RWPE1 (cell line): ENCODE results near the gene WDFY2.

Experiments used
- CTCF ChIA-PET: fragments of 350-600 bp; sonication (Branson Sonifier 250); formaldehyde crosslinking; extraction: SDS; loops from one replicate; lab custom pipeline; 2021; lab: Yijun Ruan, JAX
- POLR2A ChIA-PET: fragments of 400-600 bp; formaldehyde crosslinking; extraction: SDS; loops from one replicate; lab custom pipeline; 2020; ENCODE audit warnings: antibody characterized with exemption; ENCODE audit not compliant: low non-redundant PET; lab: Yijun Ruan, JAX
- DNase-seq: peaks from one replicate; pipeline ENCODE4 v3.0.0; 2012; ENCODE audit warnings: low spot score
- H3K27ac ChIP-seq: fragments of 450-650 bp; 2 replicates; pipeline ENCODE4 v1.5.1; 2017
- CTCF ChIP-seq: fragments of 450-650 bp; conservative IDR thresholded peaks from 2 replicates; pipeline ENCODE4 v1.5.1; 2017; ENCODE audit warnings: low read depth, mild to moderate bottlenecking

WDFY2 gene

GRCh38 chr13:51626749-51627148 lies 42.5 kb downstream of the WDFY2 start:
- no peak for TF ChIP-seq CTCF
- POLR2A ChIA-PET: no interaction called here
- DNase-seq: no peak
- CTCF ChIA-PET: no interaction called here
- peak overlapping the region; percentile 58 for H3K27ac ChIP-seq

GRCh38 chr13:51628059-51628852 lies 44.0 kb downstream of the WDFY2 start:
- ChIA-PET CTCF (interaction anchor here (0.6 kb wide), 2 partner anchors 38 to 342 kb away, joined by 3 to 4 read pairs; no protein-coding TSS in a partner anchor), POLR2A (interaction anchor here (0.8 kb wide), 1 partner anchor 175 kb away, joined by 4 read pairs; no protein-coding TSS in a partner anchor)
- no peak for DNase-seq
- TF ChIP-seq CTCF: no peak
- peak overlapping the region; percentile 58 for H3K27ac ChIP-seq

- no peak for DNase-seq
- TF ChIP-seq CTCF: no peak
- CTCF ChIA-PET: interaction anchor here (0.6 kb wide), 1 partner anchor 22 kb away, joined by 8 read pairs; no protein-coding TSS in a partner anchor
- POLR2A ChIA-PET: interaction anchor here (0.6 kb wide), 1 partner anchor 177 kb away, joined by 3 read pairs; the partner anchor contains the start of gene INTS6
- no peak overlapping the region for H3K27ac ChIP-seq
Measured at GRCh38 chr13:51629491-51630287, 45.4 kb downstream of the WDFY2 start.

- POLR2A ChIA-PET: interaction anchor here (0.6 kb wide), 1 partner anchor 177 kb away, joined by 3 read pairs; the partner anchor contains the start of gene INTS6
- no peak for DNase-seq
- H3K27ac ChIP-seq: no peak overlapping the region
- TF ChIP-seq CTCF: no peak
- CTCF ChIA-PET: interaction anchor here (0.6 to 0.9 kb wide), 3 partner anchors 12 to 190 kb away, joined by 3 to 8 read pairs (median 3); no protein-coding TSS in a partner anchor
Measured at GRCh38 chr13:51630288-51630615, 46.0 kb downstream of the WDFY2 start.

- DNase-seq: no peak
- ChIA-PET POLR2A (no interaction called here), CTCF (no interaction called here)
- no peak for TF ChIP-seq CTCF
- peak overlapping the region; percentile 55 for H3K27ac ChIP-seq
Measured at GRCh38 chr13:51632591-51633362, 48.5 kb downstream of the WDFY2 start.
